Liver (tissue), 3 donors: ENCODE results near the gene UBAP1.

Experiments
- HNF4A ChIP-seq, 2 donors: conservative IDR thresholded peaks; 2 replicates each; pipeline ENCODE4 v1.6.1; 2016; ENCODE audit warnings: antibody characterized with exemption in 2 of 2, mild to moderate bottlenecking in 2 of 2
- NR2F2 ChIP-seq: IDR thresholded peaks from 2 replicates; pipeline ENCODE4 v1.6.1; 2016; ENCODE audit warnings: antibody characterized with exemption
- RAD21 ChIP-seq, 2 donors: IDR thresholded peaks; 2 replicates each; pipeline ENCODE4 v1.6.1; 2016; ENCODE audit warnings: antibody characterized with exemption in 2 of 2, mild to moderate bottlenecking in 2 of 2
- RXRA ChIP-seq, 2 donors: IDR thresholded peaks; 2 replicates each; pipeline ENCODE4 v1.6.1; 2017 to 2018; ENCODE audit warnings: antibody characterized with exemption in 2 of 2, mild to moderate bottlenecking in 1 of 2
- SP1 ChIP-seq: IDR thresholded peaks from 2 replicates; pipeline ENCODE4 v1.6.1; 2018; ENCODE audit warnings: antibody characterized with exemption, mild to moderate bottlenecking
- YY1 ChIP-seq: IDR thresholded peaks from 2 replicates; pipeline ENCODE4 v1.6.1; 2016; ENCODE audit warnings: antibody characterized with exemption, mild to moderate bottlenecking
- TF ChIP-seq, protein P1 (sequence below): fragments of 150-350 bp; IDR thresholded peaks from 2 replicates; pipeline ENCODE4 v1.5.1; 2017; ENCODE audit warnings: improper control_type of control experiment, low read depth, low read length; ENCODE audit not compliant: missing input control
- TF ChIP-seq, protein P2 (sequence below): IDR thresholded peaks from 2 replicates; pipeline ENCODE4 v1.6.1; 2016; ENCODE audit warnings: antibody characterized with exemption
- TF ChIP-seq, protein P3 (sequence below): IDR thresholded peaks from 2 replicates; pipeline ENCODE4 v1.6.1; 2016; ENCODE audit warnings: antibody characterized with exemption, mild to moderate bottlenecking
- TF ChIP-seq, protein P4 (sequence below): IDR thresholded peaks from 2 replicates; pipeline ENCODE4 v1.6.1; 2016; ENCODE audit warnings: antibody characterized with exemption
- donor health status: healthy.
- donor health status: healthy.

DNA sequence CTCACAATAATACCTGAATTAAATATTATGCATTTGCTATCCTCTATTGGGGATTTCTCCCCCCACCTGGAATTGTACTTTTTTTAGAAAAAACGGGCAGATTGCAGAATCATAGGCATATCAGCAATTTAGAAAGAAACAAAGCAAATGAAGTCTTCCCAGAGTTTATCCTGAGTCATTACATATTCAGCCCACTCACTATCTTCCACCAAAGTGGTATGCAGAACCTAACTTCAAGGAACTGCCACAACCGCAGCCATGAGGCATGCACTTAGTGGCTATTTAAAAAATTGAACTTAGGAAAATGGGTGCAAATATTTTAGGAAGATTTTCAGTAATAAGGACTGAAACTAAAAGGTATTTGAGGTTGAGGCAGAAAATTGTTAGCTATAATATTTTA, 48.6 kb downstream of the UBAP1 start:
- TF ChIP-seq NR2F2 (no peak), HNF4A (conservative IDR thresholded peaks at IDR 0.05) (no peak), YY1 (no peak), RXRA (IDR thresholded peaks at IDR 0.05) (no peak), RAD21 (IDR thresholded peaks at IDR 0.05) (no peak), SP1 (no peak)
- TF ChIP-seq, protein P1, sequence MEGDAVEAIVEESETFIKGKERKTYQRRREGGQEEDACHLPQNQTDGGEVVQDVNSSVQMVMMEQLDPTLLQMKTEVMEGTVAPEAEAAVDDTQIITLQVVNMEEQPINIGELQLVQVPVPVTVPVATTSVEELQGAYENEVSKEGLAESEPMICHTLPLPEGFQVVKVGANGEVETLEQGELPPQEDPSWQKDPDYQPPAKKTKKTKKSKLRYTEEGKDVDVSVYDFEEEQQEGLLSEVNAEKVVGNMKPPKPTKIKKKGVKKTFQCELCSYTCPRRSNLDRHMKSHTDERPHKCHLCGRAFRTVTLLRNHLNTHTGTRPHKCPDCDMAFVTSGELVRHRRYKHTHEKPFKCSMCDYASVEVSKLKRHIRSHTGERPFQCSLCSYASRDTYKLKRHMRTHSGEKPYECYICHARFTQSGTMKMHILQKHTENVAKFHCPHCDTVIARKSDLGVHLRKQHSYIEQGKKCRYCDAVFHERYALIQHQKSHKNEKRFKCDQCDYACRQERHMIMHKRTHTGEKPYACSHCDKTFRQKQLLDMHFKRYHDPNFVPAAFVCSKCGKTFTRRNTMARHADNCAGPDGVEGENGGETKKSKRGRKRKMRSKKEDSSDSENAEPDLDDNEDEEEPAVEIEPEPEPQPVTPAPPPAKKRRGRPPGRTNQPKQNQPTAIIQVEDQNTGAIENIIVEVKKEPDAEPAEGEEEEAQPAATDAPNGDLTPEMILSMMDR = no peak
- TF ChIP-seq, protein P2, sequence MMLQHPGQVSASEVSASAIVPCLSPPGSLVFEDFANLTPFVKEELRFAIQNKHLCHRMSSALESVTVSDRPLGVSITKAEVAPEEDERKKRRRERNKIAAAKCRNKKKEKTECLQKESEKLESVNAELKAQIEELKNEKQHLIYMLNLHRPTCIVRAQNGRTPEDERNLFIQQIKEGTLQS = no peak
- TF ChIP-seq, protein P3, sequence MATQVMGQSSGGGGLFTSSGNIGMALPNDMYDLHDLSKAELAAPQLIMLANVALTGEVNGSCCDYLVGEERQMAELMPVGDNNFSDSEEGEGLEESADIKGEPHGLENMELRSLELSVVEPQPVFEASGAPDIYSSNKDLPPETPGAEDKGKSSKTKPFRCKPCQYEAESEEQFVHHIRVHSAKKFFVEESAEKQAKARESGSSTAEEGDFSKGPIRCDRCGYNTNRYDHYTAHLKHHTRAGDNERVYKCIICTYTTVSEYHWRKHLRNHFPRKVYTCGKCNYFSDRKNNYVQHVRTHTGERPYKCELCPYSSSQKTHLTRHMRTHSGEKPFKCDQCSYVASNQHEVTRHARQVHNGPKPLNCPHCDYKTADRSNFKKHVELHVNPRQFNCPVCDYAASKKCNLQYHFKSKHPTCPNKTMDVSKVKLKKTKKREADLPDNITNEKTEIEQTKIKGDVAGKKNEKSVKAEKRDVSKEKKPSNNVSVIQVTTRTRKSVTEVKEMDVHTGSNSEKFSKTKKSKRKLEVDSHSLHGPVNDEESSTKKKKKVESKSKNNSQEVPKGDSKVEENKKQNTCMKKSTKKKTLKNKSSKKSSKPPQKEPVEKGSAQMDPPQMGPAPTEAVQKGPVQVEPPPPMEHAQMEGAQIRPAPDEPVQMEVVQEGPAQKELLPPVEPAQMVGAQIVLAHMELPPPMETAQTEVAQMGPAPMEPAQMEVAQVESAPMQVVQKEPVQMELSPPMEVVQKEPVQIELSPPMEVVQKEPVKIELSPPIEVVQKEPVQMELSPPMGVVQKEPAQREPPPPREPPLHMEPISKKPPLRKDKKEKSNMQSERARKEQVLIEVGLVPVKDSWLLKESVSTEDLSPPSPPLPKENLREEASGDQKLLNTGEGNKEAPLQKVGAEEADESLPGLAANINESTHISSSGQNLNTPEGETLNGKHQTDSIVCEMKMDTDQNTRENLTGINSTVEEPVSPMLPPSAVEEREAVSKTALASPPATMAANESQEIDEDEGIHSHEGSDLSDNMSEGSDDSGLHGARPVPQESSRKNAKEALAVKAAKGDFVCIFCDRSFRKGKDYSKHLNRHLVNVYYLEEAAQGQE = no peak
- TF ChIP-seq, protein P4, sequence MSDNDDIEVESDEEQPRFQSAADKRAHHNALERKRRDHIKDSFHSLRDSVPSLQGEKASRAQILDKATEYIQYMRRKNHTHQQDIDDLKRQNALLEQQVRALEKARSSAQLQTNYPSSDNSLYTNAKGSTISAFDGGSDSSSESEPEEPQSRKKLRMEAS = no peak
